Glutamatergic neuron (in vitro differentiated cells): Measurements from ENCODE around the gene CEP170. TPM values are rescaled to one million over a fixed set of nuclear protein-coding genes. Genes with fewer than 3 reads are reported as not detected.

Experiments
- DNase-seq: peaks from one replicate; pipeline ENCODE4 v3.0.0; 2022
- H3K27ac Mint-ChIP-seq: one replicate; pipeline ENCODE4 v1.8.0; 2020; ENCODE audit warnings: mild to moderate bottlenecking, mixed read lengths, inconsistent platforms; ENCODE audit not compliant: unreplicated experiment
- H3K27me3 Mint-ChIP-seq: one replicate; pipeline ENCODE4 v1.8.0; 2020; ENCODE audit warnings: mild to moderate bottlenecking, moderate library complexity, mixed read lengths, inconsistent platforms; ENCODE audit not compliant: unreplicated experiment
- H3K36me3 Mint-ChIP-seq: one replicate; pipeline ENCODE4 v1.8.0; 2020; ENCODE audit warnings: mild to moderate bottlenecking, mixed read lengths, inconsistent platforms; ENCODE audit not compliant: unreplicated experiment
- H3K4me1 Mint-ChIP-seq: one replicate; pipeline ENCODE4 v1.8.0; 2020; ENCODE audit warnings: mild to moderate bottlenecking, low read depth, mixed read lengths, inconsistent platforms; ENCODE audit not compliant: unreplicated experiment
- H3K4me3 Mint-ChIP-seq: one replicate; pipeline ENCODE4 v1.8.0; 2020; ENCODE audit warnings: mild to moderate bottlenecking, mixed read lengths, inconsistent platforms; ENCODE audit not compliant: unreplicated experiment
- H3K9me3 Mint-ChIP-seq: one replicate; pipeline ENCODE4 v1.8.0; 2020; ENCODE audit warnings: mild to moderate bottlenecking, moderate library complexity, mixed read lengths, inconsistent platforms; ENCODE audit not compliant: unreplicated experiment
- CTCF ChIP-seq: fragments of 200-600 bp; sonication (generic); IDR thresholded peaks from one replicate; pipeline ENCODE4 v1.5.0; 2021; ENCODE audit not compliant: partially characterized antibody, unreplicated experiment
- total RNA-seq: library from RNA; stranded (reverse); fragmentation: NEBNext Ultra II Directional; extraction: Animal tissue kit (Norgen Biotek cat#: 25700); gene quantifications from one replicate; pipeline ENCODE4 v1.2.1, GENCODE V29; 2021; ENCODE audit not compliant: unreplicated experiment

Gene CEP170
- total RNA-seq, 1 donor from 2014 or later = 450 TPM

GRCh38 chr1:243246916-243247315, 8.2 kb downstream of the CEP170 start:
- no peak for TF ChIP-seq CTCF
- Mint-ChIP-seq H3K9me3 (peaks cover 4% of the 10 kb centered on the region), H3K4me1 (peaks cover 20% of the 10 kb centered on the region), H3K27ac (no peak overlapping the region), H3K4me3 (no peak overlapping the region), H3K27me3 (no peaks in the 10 kb centered on the region), H3K36me3 (peaks cover under 1% of the 10 kb centered on the region)
- no peak for DNase-seq

GRCh38 chr1:243244432-243244841, 10.6 kb downstream of the CEP170 start:
- H3K27ac Mint-ChIP-seq = no peak overlapping the region
- peaks cover 4% of the 10 kb centered on the region for H3K9me3 Mint-ChIP-seq
- DNase-seq = no peak
- TF ChIP-seq CTCF = no peak
- peaks cover 5% of the 10 kb centered on the region for H3K36me3 Mint-ChIP-seq
- no peaks in the 10 kb centered on the region for H3K27me3 Mint-ChIP-seq
- peaks cover 10% of the 10 kb centered on the region for H3K4me1 Mint-ChIP-seq
- no peak overlapping the region for H3K4me3 Mint-ChIP-seq

GRCh38 chr1:243236604-243237252, 18.4 kb downstream of the CEP170 start:
- H3K27ac Mint-ChIP-seq = no peak overlapping the region
- H3K9me3 Mint-ChIP-seq = peaks cover 3% of the 10 kb centered on the region
- TF ChIP-seq CTCF = no peak
- DNase-seq = no peak
- peaks cover 16% of the 10 kb centered on the region for H3K4me1 Mint-ChIP-seq
- no peak overlapping the region for H3K4me3 Mint-ChIP-seq
- H3K27me3 Mint-ChIP-seq = peaks cover 2% of the 10 kb centered on the region
- H3K36me3 Mint-ChIP-seq = peaks cover 8% of the 10 kb centered on the region

- peak overlapping the region; percentile 75 for H3K27ac Mint-ChIP-seq
Observed at GRCh38 chr1:243234978-243235647, 20.0 kb downstream of the CEP170 start.

More at GRCh38 chr1:243234978-243235647, 20.0 kb downstream of the CEP170 start:
- TF ChIP-seq CTCF = no peak
- peaks cover 9% of the 10 kb centered on the region for H3K9me3 Mint-ChIP-seq
- H3K36me3 Mint-ChIP-seq = peaks cover 16% of the 10 kb centered on the region
- DNase-seq = no peak
- no peak overlapping the region for H3K4me3 Mint-ChIP-seq
- H3K4me1 Mint-ChIP-seq = peaks cover 15% of the 10 kb centered on the region
- H3K27me3 Mint-ChIP-seq = peaks cover 4% of the 10 kb centered on the region
